ENCODE measurements around the gene FAIM2.
"Not testable (repeated sequence)": the region's sequence is repeated elsewhere in the genome, so short reads cannot be mapped to it uniquely, and the experiment has no call there.

The FAIM2 gene

GRCh38 chr12:49893753-49894750, 9.6 kb downstream of the FAIM2 start:
- DNase-seq (ENCODE audit: low read depth): no peak

DNA sequence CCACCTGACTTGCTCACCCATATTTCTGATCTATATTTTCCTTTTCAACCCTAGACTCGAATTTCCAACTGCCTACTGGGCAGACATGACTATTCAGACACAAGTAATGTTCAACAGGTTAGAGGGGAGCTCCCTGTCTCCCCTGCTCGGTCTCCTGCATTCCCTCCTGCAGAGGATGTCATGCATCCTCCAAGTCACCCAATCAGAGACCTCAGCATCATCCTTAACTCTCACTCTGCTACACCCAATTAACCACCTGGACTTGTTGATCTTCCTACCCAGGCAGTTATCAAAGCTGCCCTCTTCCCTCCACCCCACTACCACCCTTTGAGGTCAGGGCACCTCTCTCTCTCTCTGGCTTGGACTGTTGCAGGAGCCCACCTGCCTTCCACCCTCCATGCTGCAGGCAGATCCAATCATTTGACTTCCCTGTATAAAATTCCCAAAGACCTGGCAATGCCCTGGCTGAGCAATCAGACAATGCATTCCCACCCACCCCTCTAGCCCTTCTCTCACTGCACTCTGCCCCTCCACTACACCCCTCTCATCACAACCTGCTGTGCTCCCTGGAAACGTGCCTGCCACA, 10.9 kb downstream of the FAIM2 start:
- DNase-seq (ENCODE audit: low read depth): no peak

DNA sequence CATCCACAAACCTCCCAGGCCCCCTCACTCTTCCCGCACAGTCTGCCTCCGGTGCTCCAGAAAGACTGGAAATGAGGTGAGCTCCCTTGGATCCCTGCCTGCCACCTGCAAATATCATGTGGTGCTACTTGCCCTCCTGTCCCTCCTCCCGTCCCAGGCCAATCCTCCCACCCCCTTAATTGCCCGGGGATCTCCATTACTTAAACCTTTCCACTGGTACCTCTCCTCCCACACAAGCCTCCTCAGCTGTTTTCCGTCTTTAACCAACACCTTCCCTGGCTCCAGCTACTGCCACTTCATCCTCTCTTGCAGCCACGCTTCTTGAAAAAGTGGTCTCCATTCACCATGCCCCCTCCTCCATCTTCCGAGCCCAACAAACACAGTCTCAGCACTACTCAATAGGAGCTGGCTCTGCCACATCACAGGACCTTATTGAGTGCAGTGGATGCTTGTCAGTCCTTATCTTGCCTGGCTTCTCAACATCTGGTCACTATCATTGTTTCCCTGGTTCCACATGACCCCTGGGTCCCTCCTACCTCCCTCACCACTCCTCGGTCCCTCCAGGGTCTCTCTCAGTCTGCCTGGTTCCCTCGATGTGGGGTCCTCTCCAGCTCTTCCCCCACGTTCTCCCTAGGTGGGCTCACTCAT, 11.5 kb downstream of the FAIM2 start:
- no peak for DNase-seq (ENCODE audit: low read depth)

- DNase-seq (ENCODE audit: low read depth): no peak
Measured at GRCh38 chr12:49891476-49891875, 12.2 kb downstream of the FAIM2 start.

DNA sequence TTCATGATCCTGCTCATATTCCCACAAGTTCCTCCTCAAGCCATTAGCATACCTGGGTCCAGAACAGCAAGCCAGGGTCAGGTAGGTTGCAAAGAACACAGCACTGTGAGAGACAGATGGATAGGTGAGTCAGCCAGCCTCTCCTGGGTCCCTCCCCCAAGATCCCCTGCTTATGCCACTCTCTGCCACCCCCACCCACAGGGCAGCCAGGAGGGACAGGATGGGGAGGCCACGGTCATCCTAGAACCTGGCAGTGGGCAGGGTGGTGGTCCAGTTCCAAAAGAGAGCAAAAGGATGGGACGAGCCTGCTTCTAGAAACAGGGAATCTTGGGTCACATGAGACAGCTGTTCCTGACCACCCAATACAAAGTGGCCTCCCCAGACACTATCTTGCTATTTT, 12.7 kb downstream of the FAIM2 start:
- DNase-seq (ENCODE audit: low read depth): no peak

DNA sequence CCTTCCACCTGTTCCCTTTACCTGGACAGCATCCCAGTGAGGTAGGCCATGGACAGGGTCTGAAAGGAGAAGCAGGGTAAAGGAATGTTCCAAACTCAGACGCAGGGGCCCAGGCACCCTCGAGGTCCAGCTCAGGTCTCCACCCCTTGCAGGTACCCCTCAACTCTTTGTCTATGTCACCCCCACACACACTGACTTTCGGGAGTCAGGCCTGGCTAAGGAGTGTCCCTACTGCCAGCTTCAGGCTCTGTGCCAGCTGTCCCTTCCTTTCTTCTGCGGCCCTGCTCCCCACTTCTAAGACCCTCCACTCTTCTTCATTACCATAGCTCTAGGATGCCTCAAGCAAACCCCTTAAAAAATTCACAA, 13.6 kb downstream of the FAIM2 start:
- DNase-seq (ENCODE audit: low read depth): no peak

- DNase-seq (ENCODE audit: low read depth): no peak
Measured at GRCh38 chr12:49889361-49890095, 14.2 kb downstream of the FAIM2 start.

DNA sequence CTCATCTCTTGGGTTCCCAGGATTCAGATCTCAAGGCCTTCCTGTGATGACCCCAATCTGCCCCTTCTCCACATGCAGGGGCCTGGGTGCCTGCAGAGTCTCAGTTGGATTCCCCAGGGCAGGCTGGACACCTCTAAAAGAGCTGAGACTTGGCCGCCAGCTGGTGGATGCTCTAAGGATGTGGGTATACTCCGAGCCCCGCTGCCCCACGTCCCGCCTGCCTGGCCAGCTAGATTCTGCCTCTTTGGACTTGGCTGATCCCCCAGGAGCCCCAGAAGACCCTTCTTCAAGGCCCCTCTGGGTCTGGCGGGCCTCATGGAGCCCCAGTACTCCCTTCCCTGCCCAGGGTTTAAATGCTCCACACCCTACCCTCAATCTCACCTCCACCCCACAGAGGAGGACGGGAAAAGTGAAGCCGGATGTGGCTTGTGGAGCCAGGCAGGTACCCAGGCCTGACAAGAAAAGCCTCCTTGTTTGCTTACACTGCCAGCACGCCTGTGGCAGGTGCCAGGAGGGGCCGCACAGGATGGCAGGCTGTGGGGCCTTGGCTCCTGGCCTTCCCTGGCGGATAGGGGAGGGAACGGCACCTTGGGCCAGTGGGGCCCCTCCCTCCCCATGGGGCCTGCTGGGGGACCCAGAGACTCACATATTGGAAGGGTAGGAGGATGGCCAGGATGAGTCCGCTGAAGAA, 15.1 kb downstream of the FAIM2 start:
- no peak for DNase-seq (ENCODE audit: low read depth)

DNA sequence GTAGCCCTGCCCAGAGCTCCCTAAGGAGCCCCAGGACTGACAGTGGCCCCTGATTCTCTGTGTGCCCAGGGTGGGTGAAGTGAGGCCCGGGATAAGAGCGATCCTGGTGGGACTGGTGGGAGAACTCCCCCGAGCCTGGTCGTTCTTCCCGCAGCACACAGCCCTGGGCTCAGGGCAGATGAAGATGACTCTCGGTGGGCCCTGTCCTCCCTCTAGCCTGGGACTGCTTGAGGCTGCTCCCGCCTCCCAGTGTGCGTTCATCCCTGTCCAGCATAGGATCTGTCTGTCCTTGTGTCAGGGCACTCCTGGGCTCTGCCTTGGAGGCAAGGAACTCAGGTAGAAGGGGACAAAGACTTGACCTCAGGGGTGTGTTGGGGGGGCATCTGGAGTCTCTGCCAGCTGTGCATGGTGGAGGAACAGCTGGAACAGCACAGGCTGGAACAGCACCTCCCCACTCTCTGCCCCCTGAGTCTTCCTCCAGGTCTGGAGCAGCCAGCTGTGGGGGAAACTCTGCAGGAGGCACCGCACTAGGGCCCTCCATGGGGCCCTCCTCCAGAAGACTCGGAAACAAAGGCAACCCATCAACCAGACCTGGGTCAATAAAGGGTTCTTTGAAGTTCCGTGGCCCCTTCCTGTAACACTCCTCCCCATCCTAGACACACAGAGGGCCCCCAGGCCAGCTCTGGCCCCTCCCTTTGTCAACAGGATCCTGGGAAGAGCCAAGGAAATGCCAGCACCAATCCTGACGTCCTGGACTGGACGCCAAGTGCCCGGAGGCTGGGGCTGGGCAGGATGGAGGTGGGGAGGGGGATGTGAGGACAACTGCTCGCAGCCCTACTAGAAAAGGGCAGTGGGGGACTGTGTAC, 15.9 kb downstream of the FAIM2 start:
- DNase-seq (ENCODE audit: low read depth): no peak

DNA sequence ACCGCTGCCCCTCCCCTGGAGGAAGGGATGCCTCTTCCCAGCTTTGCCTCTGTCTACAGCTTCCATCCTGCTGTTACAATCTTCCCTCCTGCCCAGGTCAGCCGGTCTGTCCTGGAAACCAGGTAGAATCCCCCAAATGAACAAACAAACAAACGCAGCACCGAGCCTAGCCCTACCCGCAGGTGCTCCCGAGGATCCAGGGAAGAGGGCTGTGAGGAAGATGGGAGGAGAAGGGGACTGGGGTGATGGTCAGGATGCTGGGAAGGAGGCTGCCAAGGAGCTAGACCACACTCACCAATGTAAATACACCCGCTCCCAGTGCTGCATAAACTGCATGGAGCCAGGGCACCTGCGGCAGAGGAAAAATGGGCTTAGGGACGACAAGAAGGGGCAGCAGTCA, 16.6 kb downstream of the FAIM2 start:
- no peak for DNase-seq (ENCODE audit: low read depth)

- no peak for DNase-seq (ENCODE audit: low read depth)
Measured at GRCh38 chr12:49885663-49886461, 17.8 kb downstream of the FAIM2 start.

- DNase-seq (ENCODE audit: low read depth): no peak
Measured at GRCh38 chr12:49885118-49885517, 18.6 kb downstream of the FAIM2 start.

DNA sequence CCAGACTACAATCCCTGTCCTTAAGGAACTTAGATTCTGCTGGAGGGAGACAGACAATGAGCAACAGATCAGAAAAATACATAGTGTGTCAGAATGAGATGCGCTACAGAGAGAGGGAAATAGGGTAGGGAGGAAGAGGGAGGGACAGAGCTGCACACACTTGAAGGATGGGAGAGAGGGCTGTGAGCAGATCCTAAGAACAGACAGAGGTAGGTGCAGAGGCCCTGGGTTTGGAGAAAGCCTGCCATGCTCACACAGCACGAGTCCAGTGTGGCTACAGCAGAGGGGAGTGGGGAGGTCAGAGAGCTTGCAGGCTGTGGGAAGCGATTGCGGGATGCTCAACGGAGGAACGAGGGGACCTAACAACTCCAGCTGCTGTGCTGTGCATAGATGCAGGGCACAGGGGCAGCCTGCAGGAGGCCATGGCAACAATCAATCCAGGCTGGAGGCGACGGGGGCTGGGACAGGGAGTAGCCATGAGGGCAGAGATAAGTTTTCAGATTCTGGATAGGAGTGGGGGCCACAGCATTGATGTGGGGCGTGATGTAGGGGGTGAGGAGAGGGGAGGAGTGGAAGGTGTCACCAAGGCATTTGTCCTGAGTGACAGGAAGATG, 20.7 kb downstream of the FAIM2 start:
- no peak for DNase-seq (ENCODE audit: low read depth)

- no peak for DNase-seq (ENCODE audit: low read depth)
Measured at GRCh38 chr12:49882248-49882850, 21.4 kb downstream of the FAIM2 start.

DNA sequence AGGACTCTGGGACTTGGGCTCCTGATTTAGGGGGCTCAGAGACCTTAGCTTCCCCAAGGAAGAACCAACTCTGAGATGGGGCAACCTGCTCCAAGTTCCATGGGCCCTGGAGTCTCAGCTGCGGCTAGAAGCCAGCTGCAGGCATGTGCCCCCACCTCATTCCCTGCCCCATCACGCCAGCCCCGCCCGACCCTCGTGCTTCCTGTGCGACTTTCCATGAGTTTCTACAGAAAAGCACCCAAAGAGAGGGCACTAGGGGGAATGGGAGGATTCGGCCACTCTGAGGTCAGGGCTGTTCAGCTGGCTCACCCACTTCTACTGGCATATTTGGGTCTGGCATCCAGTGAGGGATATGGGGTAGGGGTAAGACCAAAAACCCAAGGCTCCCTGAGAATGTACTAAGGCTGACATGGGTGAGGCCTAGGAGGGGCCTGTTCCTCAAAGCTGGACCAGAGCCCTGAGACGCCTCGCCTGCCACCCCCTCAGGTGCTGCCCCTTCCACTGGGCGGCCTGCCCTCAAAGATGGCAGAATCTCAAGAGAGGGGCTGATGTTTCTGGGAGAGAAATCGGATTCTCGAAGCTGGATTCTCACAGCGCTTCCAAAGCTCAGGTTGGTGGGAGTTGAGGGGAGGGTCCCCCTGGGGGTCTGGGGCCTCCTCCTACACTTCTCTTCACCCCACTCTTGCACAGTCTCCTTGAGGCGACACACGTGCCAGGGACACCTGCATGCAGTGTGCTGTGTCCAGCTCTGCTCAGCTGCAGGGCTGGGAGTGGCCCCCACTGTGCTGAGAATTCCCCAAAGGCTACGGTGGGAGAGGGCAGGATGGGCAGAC, 22.1 kb downstream of the FAIM2 start:
- DNase-seq (ENCODE audit: low read depth): no peak

DNA sequence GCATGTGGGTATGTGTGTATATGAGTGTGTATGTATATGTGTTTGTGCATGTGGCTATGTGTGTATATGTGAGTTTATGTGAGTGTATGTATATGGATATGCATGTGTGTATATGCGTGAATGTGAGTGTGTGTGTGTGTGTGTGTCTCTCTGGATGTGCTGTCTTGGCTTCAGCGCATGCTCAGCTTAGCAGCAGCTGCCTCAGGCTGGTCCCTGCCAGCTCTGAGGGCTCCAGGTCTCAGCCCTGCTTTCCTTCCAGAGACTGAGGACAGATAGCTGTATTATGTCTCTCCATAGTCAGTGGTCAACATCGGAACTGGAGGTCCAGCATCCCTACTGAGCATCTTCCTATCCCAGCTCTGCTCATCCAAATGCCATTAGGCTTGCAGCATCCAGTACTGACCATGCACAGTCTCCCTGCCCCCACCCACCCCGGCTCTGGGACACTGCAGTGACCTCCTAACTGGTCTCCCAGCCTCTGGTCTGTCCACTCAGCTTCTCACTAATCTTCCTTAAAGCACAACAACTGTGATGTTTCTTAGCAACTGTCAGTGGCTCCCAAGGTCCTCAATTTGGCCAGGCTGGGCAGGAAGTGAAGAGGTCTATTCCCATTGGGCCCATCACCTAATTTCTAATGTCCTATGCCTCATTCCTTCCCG, 22.8 kb downstream of the FAIM2 start:
- DNase-seq (ENCODE audit: low read depth): no peak

GRCh38 chr12:49879065-49879464, 24.6 kb downstream of the FAIM2 start:
- not testable (repeated sequence) for DNase-seq (ENCODE audit: low read depth)

- DNase-seq (ENCODE audit: low read depth): no peak
Measured at GRCh38 chr12:49878021-49878420, 25.7 kb downstream of the FAIM2 start.
